ENCODE measurements around the gene PLP2.

DNA sequence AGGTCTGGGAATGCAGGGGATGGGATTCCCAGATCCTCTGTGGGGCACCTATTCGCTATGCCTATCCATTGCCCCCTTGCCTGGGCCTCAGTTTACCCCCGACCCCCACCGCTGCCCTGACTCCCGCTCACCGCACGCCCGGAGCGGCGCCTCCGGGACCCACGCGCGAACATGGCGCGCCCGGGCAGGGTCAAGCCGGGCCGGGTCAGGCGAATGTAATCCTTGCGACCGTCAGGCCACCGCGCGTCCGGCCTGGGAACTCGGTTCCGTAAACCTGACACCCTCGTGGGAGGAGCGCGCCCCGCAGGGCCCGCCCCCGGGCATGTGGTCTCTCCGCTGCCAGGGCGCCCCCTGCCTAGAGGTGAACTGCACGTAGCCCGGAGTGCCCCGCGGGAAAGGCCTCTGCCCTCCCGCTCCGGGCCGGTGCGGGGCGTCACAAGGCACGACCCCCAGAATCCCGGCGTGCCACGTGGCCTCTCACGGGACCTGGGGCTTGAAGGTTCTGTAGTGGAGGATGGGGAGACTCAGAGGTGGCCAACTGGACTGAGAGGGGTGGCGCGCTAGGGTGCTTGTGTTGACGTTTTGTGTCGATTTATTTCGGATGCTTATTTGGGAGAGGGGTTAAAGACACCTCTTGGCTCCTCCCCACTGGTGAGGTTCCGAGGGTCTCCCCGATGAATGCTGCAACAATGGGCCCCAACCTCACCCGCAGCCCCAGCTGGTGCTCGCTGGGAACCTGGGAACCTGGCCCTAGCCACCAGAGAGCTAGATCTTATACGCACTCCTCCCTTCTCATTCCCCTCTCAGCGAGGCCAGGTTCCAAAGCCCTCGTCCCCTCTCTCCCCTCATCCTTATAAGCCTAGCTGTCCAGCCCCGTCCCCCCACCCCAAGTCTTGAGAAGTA, 14.7 kb downstream of the PLP2 start, which contains the start of gene PRICKLE3:
- TF ChIP-seq, protein P1, sequence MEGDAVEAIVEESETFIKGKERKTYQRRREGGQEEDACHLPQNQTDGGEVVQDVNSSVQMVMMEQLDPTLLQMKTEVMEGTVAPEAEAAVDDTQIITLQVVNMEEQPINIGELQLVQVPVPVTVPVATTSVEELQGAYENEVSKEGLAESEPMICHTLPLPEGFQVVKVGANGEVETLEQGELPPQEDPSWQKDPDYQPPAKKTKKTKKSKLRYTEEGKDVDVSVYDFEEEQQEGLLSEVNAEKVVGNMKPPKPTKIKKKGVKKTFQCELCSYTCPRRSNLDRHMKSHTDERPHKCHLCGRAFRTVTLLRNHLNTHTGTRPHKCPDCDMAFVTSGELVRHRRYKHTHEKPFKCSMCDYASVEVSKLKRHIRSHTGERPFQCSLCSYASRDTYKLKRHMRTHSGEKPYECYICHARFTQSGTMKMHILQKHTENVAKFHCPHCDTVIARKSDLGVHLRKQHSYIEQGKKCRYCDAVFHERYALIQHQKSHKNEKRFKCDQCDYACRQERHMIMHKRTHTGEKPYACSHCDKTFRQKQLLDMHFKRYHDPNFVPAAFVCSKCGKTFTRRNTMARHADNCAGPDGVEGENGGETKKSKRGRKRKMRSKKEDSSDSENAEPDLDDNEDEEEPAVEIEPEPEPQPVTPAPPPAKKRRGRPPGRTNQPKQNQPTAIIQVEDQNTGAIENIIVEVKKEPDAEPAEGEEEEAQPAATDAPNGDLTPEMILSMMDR (IDR thresholded peaks at IDR 0.05 in 8 of 11, conservative IDR thresholded peaks at IDR 0.05 in 3 of 11), result peak in 10 of 11 experiments; percentile 21 to 63 (median 47)
- TF ChIP-seq POLR2A (IDR thresholded peaks at IDR 0.05) (peak in 1 of 3 donors; percentile 37), POLR2AphosphoS5 (IDR thresholded peaks at IDR 0.05) (peak; percentile 86 to 90 (median 86))

Measured in spleen (tissue), 7 donors.